ENCODE data around the gene TUSC7. TPM values are rescaled to one million over a fixed set of nuclear protein-coding genes. Genes with fewer than 3 reads are reported as not detected.

TUSC7 gene
- total and polyA plus RNA-seq, 2 of the 4 experiments (the other 2 are of a cell fraction), result not detected

GRCh38 chr3:116663161-116664110 is 46.1 kb upstream of the TUSC7 start:
- H3K9me1 ChIP-seq (ENCODE audit: insufficient read depth, low read length), result no peaks in the 10 kb centered on the region
- H3K36me3 ChIP-seq (ENCODE audit: control insufficient read depth, insufficient read depth, low read length), result no peaks in the 10 kb centered on the region
- H2AFZ ChIP-seq (replicated peaks; ENCODE audit: low read length, poor library complexity), result no peak overlapping the region
- no peak overlapping the region for H3K4me3 ChIP-seq (ENCODE audit: insufficient read depth, low read depth, low read length)
- H3K27ac ChIP-seq (ENCODE audit: insufficient read depth, low read length), result no peak overlapping the region
- no peak overlapping the region for H3K9ac ChIP-seq (ENCODE audit: low read depth, low read length)
- no peak overlapping the region for H3K4ac ChIP-seq (ENCODE audit: low read depth, low read length)
- no peak overlapping the region for H3K14ac ChIP-seq (replicated peaks; ENCODE audit: low read depth, low read length)
- no peak overlapping the region for H4K5ac ChIP-seq (ENCODE audit: low read depth, low read length)
- H2AK5ac ChIP-seq (ENCODE audit: low read depth, low read length), result no peak overlapping the region
- no peaks in the 10 kb centered on the region for H3K4me1 ChIP-seq (ENCODE audit: control insufficient read depth, insufficient read depth, low read length)
- H2BK20ac ChIP-seq (ENCODE audit: low read depth, low read length), result no peak overlapping the region
- H2BK15ac ChIP-seq (ENCODE audit: low read depth, low read length), result no peak overlapping the region
- WGBS, 2 experiments (ENCODE audit: extremely low coverage in 2 of 2, insufficient read length in 1 of 2), result 16% methylated on average over 5 of the region's 8 CpGs; no CpG with 5 or more reads in 1 of the 2 experiments
- H3K79me1 ChIP-seq (ENCODE audit: low read depth in 1 of 2, low read length in 2 of 2), result no peaks in the 10 kb centered on the region
- no peak overlapping the region for H3K23ac ChIP-seq (ENCODE audit: low read depth, low read length)
- H2BK120ac ChIP-seq (ENCODE audit: low read depth, low read length), result no peak overlapping the region
- intact Hi-C loops (cut with micrococcal nuclease) (no loop called here), in situ Hi-C loops (cut with MboI; ENCODE audit: low sequenced_read_pairs) (no loop called here), dilution Hi-C loops (cut with HindIII; ENCODE audit: low sequenced_read_pairs, unreplicated experiment) (no loop called here)
- no peak overlapping the region for H2AK9ac ChIP-seq (replicated peaks; ENCODE audit: low read depth, low read length, poor library complexity)
- H4K91ac ChIP-seq (ENCODE audit: insufficient read depth, low read depth, low read length), result no peak overlapping the region
- no peaks in the 10 kb centered on the region for H3K9me3 ChIP-seq (ENCODE audit: control insufficient read depth, insufficient read depth, low read length)
- DNase-seq, result no peak
- H3K4me2 ChIP-seq (ENCODE audit: low read depth, low read length), result no peak overlapping the region
- BruUV-seq (replicated peaks), result no TSS peak
- H2BK5ac ChIP-seq (ENCODE audit: low read depth, low read length, poor library complexity, severe bottlenecking), result no peak overlapping the region
- no peak overlapping the region for H3K18ac ChIP-seq (ENCODE audit: low read depth, low read length)
- ChIA-PET POLR2A (ENCODE audit: unreplicated experiment) (no interaction called here), CTCF (no interaction called here)
- no peaks in the 10 kb centered on the region for H4K20me1 ChIP-seq (ENCODE audit: insufficient read depth, low read length)
- H4K8ac ChIP-seq (ENCODE audit: low read depth in 2 of 2, low read length in 2 of 2), result no peak overlapping the region
- no peaks in the 10 kb centered on the region for H3K27me3 ChIP-seq (ENCODE audit: control insufficient read depth, insufficient read depth, low read length)
- H3K56ac ChIP-seq (ENCODE audit: extremely low read depth, insufficient read depth, low read length), result no peak overlapping the region
- peak; percentile 11; the same call in 1 of the 2 replicates for ATAC-seq (ENCODE audit: low read depth)
- TF ChIP-seq USF2 (IDR thresholded peaks at IDR 0.05; ENCODE audit: low read depth, low read length) (no peak), ELK1 (IDR thresholded peaks at IDR 0.05; ENCODE audit: borderline replicate concordance, low read depth, low read length) (no peak), RFX5 (IDR thresholded peaks at IDR 0.05; ENCODE audit: low read depth, low read length) (no peak), BHLHE40 (IDR thresholded peaks at IDR 0.05; ENCODE audit: low read depth, low read length) (no peak), CHD1 (IDR thresholded peaks at IDR 0.05; ENCODE audit: low read depth, low read length) (no peak), NFE2L2 (IDR thresholded peaks at IDR 0.05; ENCODE audit: low read depth, low read length) (no peak), CTCF (conservative IDR thresholded peaks at IDR 0.05; ENCODE audit: low read depth, low read length) (no peak), RCOR1 (IDR thresholded peaks at IDR 0.05; ENCODE audit: insufficient replicate concordance, low read length) (no peak), MAZ (IDR thresholded peaks at IDR 0.05; ENCODE audit: borderline replicate concordance, low read depth, low read length) (no peak), MXI1 (IDR thresholded peaks at IDR 0.05; ENCODE audit: borderline replicate concordance, low read depth, low read length) (no peak), RAD21 (IDR thresholded peaks at IDR 0.05; ENCODE audit: low read length) (no peak), FOS (IDR thresholded peaks at IDR 0.05; ENCODE audit: low read depth, low read length) (no peak), POLR2A (IDR thresholded peaks at IDR 0.05; ENCODE audit: low read depth, low read length) (no peak), MAFK (IDR thresholded peaks at IDR 0.05; ENCODE audit: low read depth, low read length) (no peak), SMC3 (IDR thresholded peaks at IDR 0.05; ENCODE audit: low read depth, low read length) (no peak)
